ENCODE data around the gene CNGA3.
"Not testable (repeated sequence)": the region's sequence is repeated elsewhere in the genome, so short reads cannot be mapped to it uniquely, and the experiment has no call there.

The CNGA3 gene

DNA sequence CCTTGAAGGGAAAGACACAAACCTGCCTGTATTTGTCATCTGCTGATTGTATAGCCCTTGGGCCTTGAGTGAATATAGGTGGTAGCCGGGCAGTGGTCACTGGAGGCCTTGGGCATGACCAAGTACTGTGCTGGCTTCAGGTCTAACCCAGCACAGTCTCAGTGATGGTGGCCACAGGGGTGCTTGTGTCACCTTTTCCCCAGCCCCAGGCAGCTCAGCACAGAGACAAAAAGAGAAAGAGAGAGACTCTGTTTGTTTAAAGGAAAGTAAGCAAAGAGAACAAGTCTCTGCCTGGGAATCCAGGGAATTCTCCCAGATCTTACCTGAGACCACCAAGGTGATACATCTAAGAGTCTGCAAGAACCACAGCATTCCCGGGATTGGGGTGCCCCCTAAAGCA lies 59.0 kb downstream of the CNGA3 start:
- no peak for DNase-seq

GRCh38 chr2:98408155-98408554 lies 61.9 kb downstream of the CNGA3 start:
- no peak for DNase-seq

DNA sequence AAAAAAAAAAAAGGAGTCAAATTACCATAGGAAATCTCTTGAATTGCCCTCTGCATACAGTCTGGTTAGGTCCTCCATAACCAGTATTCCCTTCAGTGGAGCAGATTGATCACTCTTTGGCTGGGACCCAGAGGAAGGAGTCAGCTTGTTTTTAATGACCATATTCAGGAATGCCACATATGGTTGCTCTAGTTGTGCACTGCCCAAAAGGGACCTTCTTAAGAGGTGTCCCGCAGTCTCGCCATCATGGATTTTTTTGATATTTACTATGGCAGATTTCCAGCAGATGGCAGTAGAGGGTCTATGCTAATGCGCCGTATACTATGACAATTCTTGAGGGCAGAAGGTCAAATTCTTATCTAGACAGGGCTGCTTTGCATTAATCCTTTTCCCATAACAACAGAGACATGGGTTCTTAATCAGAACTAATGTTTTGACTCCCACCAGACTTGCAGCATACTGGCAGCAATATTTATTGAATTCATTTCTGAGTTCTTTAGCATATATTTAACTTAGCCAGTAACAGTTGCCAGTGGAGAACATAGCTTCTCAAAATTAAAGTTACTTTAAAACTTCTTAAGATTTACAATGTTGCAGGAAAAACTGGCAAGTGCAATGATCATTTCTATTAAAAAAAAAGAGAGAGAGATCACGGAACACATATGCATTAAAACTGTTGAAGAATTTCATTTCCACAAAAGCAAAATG lies 66.6 kb downstream of the CNGA3 start:
- peak; percentile 47 for DNase-seq

GRCh38 chr2:98414246-98414645 lies 68.0 kb downstream of the CNGA3 start:
- not testable (repeated sequence) for DNase-seq

GRCh38 chr2:98415719-98416248 lies 69.5 kb downstream of the CNGA3 start:
- DNase-seq: not testable (repeated sequence)

DNA sequence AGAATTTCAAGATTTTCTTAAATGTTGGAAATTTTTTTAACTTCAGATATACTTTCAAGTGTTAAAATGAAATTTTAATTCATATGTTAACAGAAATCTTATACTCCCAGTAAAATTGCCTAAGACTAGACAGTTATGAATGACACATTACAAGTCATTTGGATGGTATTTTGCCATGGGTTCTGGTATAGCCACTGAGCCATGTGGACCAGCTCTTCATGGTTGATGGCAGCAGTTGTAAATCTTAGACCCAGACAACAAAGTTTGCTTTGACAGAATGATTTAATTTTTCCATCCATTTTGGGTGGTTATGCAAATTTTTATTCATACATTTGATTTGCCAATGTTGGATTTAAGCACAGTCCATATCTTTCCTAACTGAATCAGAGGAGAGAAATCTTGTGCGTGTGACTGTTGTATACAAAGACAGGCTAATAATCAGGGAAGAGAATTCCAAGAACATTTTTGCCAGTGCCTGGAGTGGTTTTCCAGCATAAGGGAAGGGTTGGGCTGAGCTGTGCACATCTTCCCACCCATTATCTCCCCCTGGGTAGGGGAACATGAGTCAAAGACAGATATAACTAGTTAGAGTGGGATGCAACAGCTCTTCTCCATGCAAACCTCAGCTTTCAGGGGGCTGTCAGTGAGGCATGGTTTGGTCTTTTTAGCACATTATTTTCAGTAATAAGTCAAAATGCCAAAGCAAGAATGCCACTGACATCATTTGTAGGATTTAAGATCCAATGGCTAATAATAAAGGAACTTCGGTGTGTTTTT lies 70.3 kb downstream of the CNGA3 start:
- no peak for DNase-seq

GRCh38 chr2:98419544-98419943 lies 73.3 kb downstream of the CNGA3 start:
- no peak for DNase-seq

DNA sequence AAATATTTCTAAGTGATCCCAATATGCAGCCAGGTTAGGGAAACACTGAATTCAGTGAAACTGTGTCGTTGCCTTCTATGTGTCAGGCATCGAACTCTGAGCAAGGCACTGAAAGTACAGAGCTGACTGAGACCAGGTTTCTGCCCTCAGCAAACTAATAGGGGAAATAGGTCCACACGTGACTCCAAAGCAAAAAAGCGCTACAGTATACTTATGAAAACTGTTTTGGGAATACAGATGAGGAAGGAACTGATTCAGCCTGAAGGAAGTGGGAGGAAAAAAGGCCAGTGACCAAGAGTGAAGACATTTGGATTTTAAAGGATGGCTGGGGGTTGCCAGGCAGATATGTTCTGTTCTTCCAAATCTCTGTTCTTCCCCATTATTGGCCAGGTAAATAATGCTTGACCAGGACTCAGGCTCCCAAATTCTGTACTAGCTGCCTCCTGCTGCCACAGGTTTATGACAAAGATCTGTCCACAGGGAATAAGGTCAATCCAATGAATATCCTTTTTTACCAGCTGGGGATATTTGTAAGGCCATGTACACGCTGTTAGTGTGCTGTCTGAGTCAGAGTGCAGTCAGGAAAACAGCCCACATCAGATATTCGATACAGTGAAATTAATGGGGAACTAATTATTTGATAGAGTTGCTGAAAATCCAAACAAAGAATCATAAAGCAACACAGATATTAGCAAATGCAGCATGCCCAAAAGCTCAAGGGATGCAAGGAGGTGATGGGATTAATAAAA lies 73.9 kb downstream of the CNGA3 start:
- DNase-seq: no peak

- DNase-seq: no peak
Measured at GRCh38 chr2:98422449-98422848, 76.2 kb downstream of the CNGA3 start.

DNA sequence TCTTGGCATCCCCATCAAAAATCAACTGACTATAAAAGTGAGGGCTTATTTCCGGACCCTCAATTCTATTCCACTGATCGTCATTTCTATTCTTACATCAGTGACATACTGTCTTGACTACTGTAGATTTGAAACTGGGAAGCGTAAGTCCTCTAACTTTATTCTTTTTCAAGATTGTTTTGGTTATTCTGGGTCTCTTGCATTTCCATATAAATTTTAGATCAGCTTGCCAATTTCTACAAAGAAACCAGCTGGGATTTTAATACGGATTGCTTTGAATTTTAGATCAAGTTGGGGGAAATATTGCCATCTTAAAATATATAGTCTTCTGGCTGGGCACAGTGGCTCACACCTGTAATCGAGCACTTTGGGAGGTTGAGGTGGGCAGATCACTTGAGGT lies 80.5 kb downstream of the CNGA3 start:
- no peak for DNase-seq

DNA sequence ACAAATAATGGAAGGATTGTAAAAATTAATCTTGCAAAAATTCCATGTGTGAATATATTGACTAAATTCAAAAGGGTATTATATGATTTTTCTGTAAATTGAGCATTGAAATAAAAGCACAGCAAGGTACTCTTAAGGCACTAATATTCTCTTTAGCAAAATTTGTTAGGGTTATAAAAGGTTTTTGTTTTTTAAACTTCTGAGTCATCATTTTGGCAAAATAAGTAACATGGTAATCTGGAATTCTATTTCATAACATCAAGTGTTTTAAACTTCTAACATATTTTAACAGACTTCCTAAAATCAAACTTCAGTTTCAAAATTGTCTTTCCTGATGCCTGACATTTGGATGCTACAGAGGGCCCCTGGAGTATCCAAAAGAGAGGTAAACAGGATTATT lies 85.9 kb downstream of the CNGA3 start:
- DNase-seq: no peak

DNA sequence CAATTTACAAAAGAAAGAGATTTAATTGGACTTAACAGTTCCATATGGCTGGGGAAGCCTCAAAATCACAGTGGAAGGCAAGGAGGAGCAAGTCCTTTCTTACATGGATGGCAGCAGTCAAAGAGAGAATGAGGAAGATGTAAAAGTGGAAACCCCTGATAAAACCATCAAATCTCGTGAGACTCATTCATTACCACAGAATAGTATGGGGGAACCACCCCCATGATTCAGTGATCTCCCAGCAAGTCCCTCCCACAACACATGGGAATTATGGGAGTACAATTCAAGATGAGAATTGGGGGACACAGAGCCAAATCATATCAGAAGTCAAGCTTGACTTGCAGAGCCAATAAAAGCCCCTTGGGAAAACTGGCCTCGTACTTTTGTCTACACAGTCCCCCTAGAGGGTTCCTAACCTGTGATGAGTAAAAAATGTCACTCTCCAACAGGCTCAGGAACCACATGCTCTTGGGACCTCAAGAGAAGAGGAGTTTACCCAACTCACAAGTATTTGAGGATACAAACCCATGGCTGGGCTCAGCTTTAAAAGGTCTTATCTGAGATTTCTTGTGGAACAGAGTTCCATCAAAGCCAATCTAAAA lies 87.2 kb downstream of the CNGA3 start:
- no peak for DNase-seq

- DNase-seq: no peak
Measured at GRCh38 chr2:98434492-98434891, 88.2 kb downstream of the CNGA3 start.

DNA sequence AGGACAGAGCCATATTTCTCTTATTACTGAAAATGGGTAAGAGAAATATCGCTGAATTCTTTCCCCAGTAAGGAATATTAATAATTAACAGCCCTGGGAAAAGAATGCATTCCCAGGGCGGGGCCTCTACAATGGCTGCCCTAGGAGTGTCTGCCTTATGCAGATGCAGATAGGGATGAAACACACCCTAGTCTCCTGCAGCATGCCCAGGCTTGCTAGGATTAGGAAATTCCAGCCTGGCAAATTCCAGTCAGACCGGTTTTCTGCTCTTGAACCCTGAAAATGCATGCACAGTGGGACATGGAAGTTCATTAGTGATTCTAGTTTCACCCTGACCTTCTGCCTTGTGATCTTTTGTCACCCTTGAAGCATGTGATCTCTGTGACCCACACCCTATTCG lies 89.4 kb downstream of the CNGA3 start:
- DNase-seq: not testable (repeated sequence)

- no peak for DNase-seq
Measured at GRCh38 chr2:98436734-98437133, 90.5 kb downstream of the CNGA3 start.

DNA sequence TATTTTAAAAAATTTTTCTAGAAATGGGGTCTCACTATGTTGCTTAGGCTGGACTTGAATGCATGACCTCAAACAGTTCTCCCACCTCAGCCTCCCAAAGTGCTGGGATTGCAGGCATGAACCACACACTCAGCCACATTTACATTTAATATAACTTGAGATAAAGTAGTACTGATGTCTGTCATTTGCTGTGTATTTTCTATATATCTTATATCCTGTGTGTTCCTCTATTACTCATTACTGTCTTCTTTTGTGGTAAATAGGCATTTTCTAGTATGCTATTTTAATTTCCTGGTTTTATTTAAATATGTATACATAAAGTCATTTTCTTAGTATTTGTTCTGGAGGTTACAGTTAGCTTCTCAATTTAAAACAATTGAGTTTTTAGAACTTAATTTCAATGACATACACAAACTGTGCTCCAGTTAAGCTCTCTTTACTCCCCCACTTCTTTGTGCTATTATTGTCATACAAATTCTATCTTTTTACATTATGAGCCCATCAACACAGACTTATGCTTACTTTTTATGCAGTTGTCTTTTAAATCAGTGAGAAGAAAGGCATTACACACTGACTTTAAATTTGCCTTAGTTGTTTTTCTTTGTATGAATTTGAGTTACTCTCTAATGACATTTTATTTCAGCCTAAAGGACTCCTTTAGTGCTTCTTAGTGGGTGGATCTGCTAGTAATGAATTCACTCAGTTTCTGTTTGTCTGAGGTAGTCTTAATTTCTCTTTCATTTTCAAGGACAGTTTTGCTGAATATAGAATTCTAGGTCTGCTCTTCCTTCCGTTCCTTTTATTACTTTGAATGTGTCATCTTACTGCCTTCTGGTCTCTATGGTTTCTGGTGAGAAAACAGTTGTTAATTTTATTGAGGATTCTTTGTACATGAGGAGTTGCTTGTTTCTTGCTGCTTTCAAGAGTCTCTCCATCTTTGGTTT lies 92.2 kb downstream of the CNGA3 start:
- DNase-seq: no peak

GRCh38 chr2:98441706-98442450 lies 95.6 kb downstream of the CNGA3 start:
- no peak for DNase-seq

DNA sequence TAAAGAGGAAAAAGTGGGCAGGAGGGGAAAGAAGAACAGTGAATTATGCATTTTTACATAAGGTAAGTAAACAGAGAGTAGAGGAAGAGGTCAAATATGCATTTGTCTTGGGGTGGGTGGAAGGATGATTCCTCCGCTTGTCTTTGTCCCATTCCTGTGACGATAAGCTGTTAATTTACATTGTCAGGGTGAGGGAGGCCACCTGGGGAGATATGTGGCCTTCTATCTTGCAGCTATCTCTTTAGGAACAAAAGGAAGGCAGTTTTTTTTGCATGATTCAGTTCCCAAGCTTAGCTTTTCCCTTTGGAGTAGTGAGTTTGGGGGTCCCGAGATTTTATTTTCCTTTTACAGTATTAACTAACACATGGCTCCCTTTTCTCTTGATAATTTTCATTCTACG lies 96.2 kb downstream of the CNGA3 start:
- DNase-seq: no peak

DNA sequence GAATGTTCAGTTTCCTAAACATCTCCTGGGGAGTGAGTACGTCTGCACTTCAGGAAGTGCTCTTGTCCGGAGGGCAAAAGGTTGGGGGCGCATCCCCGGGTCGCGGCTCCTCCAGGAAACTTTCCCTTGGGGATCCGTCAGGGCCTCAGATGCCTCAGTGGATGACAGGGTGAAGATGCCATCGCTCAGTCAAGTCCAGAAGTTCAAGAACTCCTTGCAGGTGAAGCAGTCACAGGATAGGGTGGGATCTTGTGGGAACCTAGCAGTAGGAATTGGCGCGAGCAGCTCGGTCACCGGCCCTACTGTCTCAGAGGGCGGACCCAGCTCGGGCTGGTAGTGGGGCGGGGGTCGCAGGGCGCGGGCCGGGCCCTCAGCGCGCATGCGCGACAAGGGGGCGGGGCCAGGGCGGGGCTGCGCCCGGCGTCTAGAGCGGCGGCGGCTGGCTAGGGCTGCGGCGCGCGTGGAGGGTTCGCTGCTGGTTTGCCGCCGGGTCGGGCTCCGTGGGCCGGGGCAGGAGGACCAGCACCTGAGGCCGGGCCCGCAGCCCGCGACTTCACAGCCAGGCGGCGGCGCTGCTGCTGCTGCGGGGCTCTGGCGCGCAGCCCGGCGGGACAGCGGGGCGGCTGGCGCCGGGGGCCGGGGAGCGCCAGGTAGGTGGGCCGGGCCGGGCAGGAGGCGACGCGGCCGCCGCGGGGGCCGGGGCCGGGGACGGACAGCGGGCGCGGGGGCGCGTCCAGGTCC lies 98.3 kb downstream of the CNGA3 start, which contains the start of gene INPP4A:
Gene INPP4A (plus strand): TSS at position 423 of the 741 bp plus-strand sequence. CDS start 75,191 bp downstream, outside the sequence.
- DNase-seq: peak; percentile 85

DNA sequence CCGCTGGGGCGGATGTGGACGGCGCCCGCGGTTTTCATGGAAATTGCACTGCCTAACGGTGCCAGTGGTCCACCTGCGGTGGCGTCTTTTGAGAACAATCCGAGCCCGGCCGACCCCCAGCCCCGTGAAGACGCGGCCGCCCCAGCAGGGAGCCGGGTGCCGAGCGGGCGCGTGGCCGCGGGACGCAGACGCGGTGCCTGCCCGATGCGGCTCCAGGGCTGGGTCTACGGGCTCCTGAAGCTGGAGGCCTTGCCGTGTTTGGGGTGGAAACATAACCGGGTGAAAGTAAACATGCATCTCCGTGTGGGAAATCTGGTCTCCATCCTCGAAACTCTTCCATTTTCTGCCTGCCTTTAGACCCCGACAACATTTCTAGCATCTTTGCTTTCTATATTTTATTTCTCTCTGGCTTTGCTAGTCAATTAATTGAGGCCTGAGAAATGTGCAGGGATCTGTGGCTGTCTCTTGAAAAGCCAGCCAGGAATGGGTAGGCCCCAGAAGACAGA lies 99.0 kb downstream of the CNGA3 start:
- DNase-seq: peak; percentile 68

Measured in retina (tissue), 1 donor.